Esophagus (tissue), 2 donors: Measurements from ENCODE around the gene LZIC. TPM values are rescaled to one million over a fixed set of nuclear protein-coding genes. Genes with fewer than 3 reads are reported as not detected.
"Not testable (repeated sequence)": the region's sequence is repeated elsewhere in the genome, so short reads cannot be mapped to it uniquely, and the experiment has no call there.

Source experiments
- H3K27ac ChIP-seq, 2 donors: one replicate each; pipeline ENCODE4 v1.5.1; 2013; ENCODE audit warnings: low read depth in 2 of 2, mild to moderate bottlenecking in 2 of 2, inconsistent platforms in 1 of 2, low read length in 1 of 2, moderate library complexity in 1 of 2
- H3K27me3 ChIP-seq, 2 donors: one replicate each; pipeline ENCODE4 v1.6.1; 2013; ENCODE audit warnings: low read length in 2 of 2, control low read depth in 1 of 2, mild to moderate bottlenecking in 1 of 2; ENCODE audit not compliant: insufficient read depth in 2 of 2, control insufficient read depth in 1 of 2
- H3K36me3 ChIP-seq, 2 donors: one replicate each; pipeline ENCODE4 v1.6.1; 2013; ENCODE audit warnings: low read length in 1 of 2; ENCODE audit not compliant: control insufficient read depth in 2 of 2, insufficient read depth in 2 of 2
- H3K4me1 ChIP-seq, 2 donors: one replicate each; pipeline ENCODE4 v1.6.1; 2013; ENCODE audit warnings: low read length in 1 of 2; ENCODE audit not compliant: control insufficient read depth in 2 of 2, insufficient read depth in 2 of 2
- H3K4me3 ChIP-seq, 2 donors: one replicate each; pipeline ENCODE4 v1.5.1; 2013; ENCODE audit warnings: low read length in 2 of 2, mild to moderate bottlenecking in 2 of 2, low read depth in 1 of 2, moderate library complexity in 1 of 2
- H3K9me3 ChIP-seq, 2 donors: one replicate each; pipeline ENCODE4 v1.6.1; 2013; ENCODE audit warnings: mild to moderate bottlenecking in 2 of 2, low read depth in 1 of 2, low read length in 1 of 2, moderate library complexity in 1 of 2; ENCODE audit not compliant: control insufficient read depth in 2 of 2, insufficient read depth in 1 of 2
- WGBS, 2 donors: extraction: QIAGEN DNeasy Blood & Tissue Kit; methylation state at CpG; one replicate each; pipeline ENCODE4 v1.1.7; 2013; 5-methylcytosine and 5-hydroxymethylcytosine counted together
- polyA plus RNA-seq, 2 donors: library from polyadenylated mRNA; stranded (reverse); fragments of 200-250 nt; gene quantifications; one replicate each; pipeline ENCODE4 v1.2.3, GENCODE V29; 2013
- donor health status: healthy with polysubstance abuse.
- donor health status: Bipolar disorder and iron deficiency.

The LZIC gene
- polyA plus RNA-seq, 2 donors: 9.7 to 15.8 TPM

GRCh38 chr1:9946315-9946714 lies 3.1 kb upstream of the LZIC start:
- Histone ChIP-seq H3K4me1 (no peaks in the 10 kb centered on the region), H3K27ac (no peak overlapping the region), H3K27me3 (no peaks in the 10 kb centered on the region), H3K9me3 (no peaks in the 10 kb centered on the region), H3K36me3 (peaks cover 0 to 5% of the 10 kb centered on the region in 2 donors), H3K4me3 (no peak overlapping the region)
- 95% methylated on average over 2 of the region's 2 CpGs for WGBS, 2 donors

- Histone ChIP-seq H3K4me3 (peak overlapping the region; percentile 70 to 89), H3K27ac (peak overlapping the region; percentile 77 to 94), H3K36me3 (peaks cover 0 to 6% of the 10 kb centered on the region in 2 donors), H3K27me3 (no peaks in the 10 kb centered on the region), H3K4me1 (no peaks in the 10 kb centered on the region), H3K9me3 (no peaks in the 10 kb centered on the region)
- WGBS, 2 donors: 0 to 1% methylated on average over 14 of the region's 14 CpGs
Observed at GRCh38 chr1:9942399-9942938, 722 bp downstream of the LZIC start.

GRCh38 chr1:9929431-9930385 lies 13.5 kb downstream of the LZIC start:
- H3K36me3 ChIP-seq: peaks cover 0 to 3% of the 10 kb centered on the region in 2 donors
- 81 to 84% methylated on average over 15 of the region's 15 CpGs for WGBS, 2 donors
- H3K27me3 ChIP-seq: no peaks in the 10 kb centered on the region
- no peak overlapping the region for H3K4me3 ChIP-seq
- H3K4me1 ChIP-seq: no peaks in the 10 kb centered on the region
- H3K9me3 ChIP-seq: no peaks in the 10 kb centered on the region
- H3K27ac ChIP-seq: no peak overlapping the region

- Histone ChIP-seq H3K4me1 (no peaks in the 10 kb centered on the region), H3K36me3 (no peaks in the 10 kb centered on the region), H3K27ac (no peak overlapping the region), H3K9me3 (no peaks in the 10 kb centered on the region), H3K27me3 (no peaks in the 10 kb centered on the region), H3K4me3 (no peak overlapping the region)
- WGBS, 2 donors: 92% methylated on average over 5 of the region's 5 CpGs
Observed at GRCh38 chr1:9927259-9927658, 15.9 kb downstream of the LZIC start.

- H3K9me3 ChIP-seq: no peaks in the 10 kb centered on the region
- H3K27ac ChIP-seq: no peak overlapping the region
- no peaks in the 10 kb centered on the region for H3K36me3 ChIP-seq
- H3K27me3 ChIP-seq: no peaks in the 10 kb centered on the region
- WGBS, 2 donors: 85 to 86% methylated on average over 5 of the region's 5 CpGs
- no peaks in the 10 kb centered on the region for H3K4me1 ChIP-seq
- no peak overlapping the region for H3K4me3 ChIP-seq
Observed at GRCh38 chr1:9922342-9922741, 20.8 kb downstream of the LZIC start.

GRCh38 chr1:9920606-9921005 lies 22.6 kb downstream of the LZIC start:
- no peak overlapping the region for H3K4me3 ChIP-seq
- H3K4me1 ChIP-seq: no peaks in the 10 kb centered on the region
- no peaks in the 10 kb centered on the region for H3K27me3 ChIP-seq
- 86 to 89% methylated on average over 5 of the region's 5 CpGs for WGBS, 2 donors
- H3K36me3 ChIP-seq: no peaks in the 10 kb centered on the region
- H3K9me3 ChIP-seq: no peaks in the 10 kb centered on the region
- no peak overlapping the region for H3K27ac ChIP-seq

GRCh38 chr1:9917901-9918300 lies 25.3 kb downstream of the LZIC start:
- no peaks in the 10 kb centered on the region for H3K4me1 ChIP-seq
- no peaks in the 10 kb centered on the region for H3K27me3 ChIP-seq
- no peaks in the 10 kb centered on the region for H3K9me3 ChIP-seq
- no peak overlapping the region for H3K4me3 ChIP-seq
- WGBS, 2 donors: 73 to 84% methylated on average over 1 of the region's 1 CpG
- H3K36me3 ChIP-seq: no peaks in the 10 kb centered on the region
- no peak overlapping the region for H3K27ac ChIP-seq

GRCh38 chr1:9917495-9917894 lies 25.7 kb downstream of the LZIC start:
- not testable (repeated sequence) for H3K9me3 ChIP-seq, H3K4me1 ChIP-seq, H3K27ac ChIP-seq, H3K36me3 ChIP-seq, H3K27me3 ChIP-seq, H3K4me3 ChIP-seq
- WGBS, 2 donors: 91 to 93% methylated on average over 3 of the region's 3 CpGs

- no peaks in the 10 kb centered on the region for H3K36me3 ChIP-seq
- no peaks in the 10 kb centered on the region for H3K9me3 ChIP-seq
- H3K27me3 ChIP-seq: no peaks in the 10 kb centered on the region
- 92 to 94% methylated on average over 2 of the region's 2 CpGs for WGBS, 2 donors
- no peaks in the 10 kb centered on the region for H3K4me1 ChIP-seq
- no peak overlapping the region for H3K27ac ChIP-seq
- H3K4me3 ChIP-seq: no peak overlapping the region
Observed at GRCh38 chr1:9916452-9916851, 26.7 kb downstream of the LZIC start.

- H3K27ac ChIP-seq: no peak overlapping the region
- peaks cover 0 to 2% of the 10 kb centered on the region in 2 donors for H3K4me1 ChIP-seq
- H3K27me3 ChIP-seq: no peaks in the 10 kb centered on the region
- WGBS, 2 donors: 50 to 54% methylated on average over 2 of the region's 2 CpGs
- no peaks in the 10 kb centered on the region for H3K36me3 ChIP-seq
- H3K4me3 ChIP-seq: no peak overlapping the region
- H3K9me3 ChIP-seq: no peaks in the 10 kb centered on the region
Observed at GRCh38 chr1:9914610-9914937, 28.6 kb downstream of the LZIC start.
